OCI-LY7 (cell line): ENCODE measurements around the gene KSR1. TPM values are rescaled to one million over a fixed set of nuclear protein-coding genes. Genes with fewer than 3 reads are reported as not detected.
A peak's percentile ranks its signal among the peaks of the same experiment; 100 is the strongest.

ENCODE experiments used
- BruUV-seq: library from RNA; stranded (reverse); fragments of 400-500 nt; replicated peaks from 2 replicates; lab custom pipeline; 2021; lab: Mats Ljungman, UMichigan
- CTCF ChIA-PET: fragments of 300-600 bp; sonication (Branson Sonifier 250); formaldehyde crosslinking; loops from one replicate; lab custom pipeline; 2022; ENCODE audit warnings: antibody characterized with exemption; ENCODE audit not compliant: unreplicated experiment; lab: Charles Lee
- POLR2A ChIA-PET: fragments of 300-600 bp; sonication (Branson Sonifier 250); formaldehyde crosslinking; loops from one replicate; lab custom pipeline; 2022; ENCODE audit warnings: antibody characterized with exemption; lab: Charles Lee
- DNase-seq: peaks from one replicate; pipeline ENCODE4 v3.0.0-alpha.2; 2015; ENCODE audit warnings: low spot score
- H2AFZ ChIP-seq: fragments of 200-600 bp; sonication (generic), shearing (Covaris generic); 2 replicates; pipeline ENCODE4 v1.6.1; 2014; ENCODE audit warnings: mild to moderate bottlenecking, antibody characterized with exemption, low read length, moderate library complexity
- H3K27ac ChIP-seq: fragments of 200-600 bp; sonication (generic); 2 replicates; pipeline ENCODE4 v1.5.1; 2014; ENCODE audit warnings: mixed run types, low read depth, mild to moderate bottlenecking, moderate library complexity, low read length, inconsistent platforms; ENCODE audit not compliant: poor library complexity, severe bottlenecking
- H3K36me3 ChIP-seq: fragments of 200-600 bp; sonication (generic); 2 replicates; pipeline ENCODE4 v1.6.1; 2014; ENCODE audit warnings: mild to moderate bottlenecking, antibody characterized with exemption, low read length, moderate library complexity, mixed read lengths; ENCODE audit not compliant: insufficient read depth
- H3K4me1 ChIP-seq: fragments of 200-600 bp; sonication (generic); 2 replicates; pipeline ENCODE4 v1.5.1; 2014; ENCODE audit warnings: mild to moderate bottlenecking, low read length; ENCODE audit not compliant: insufficient read depth, poor library complexity, severe bottlenecking
- H3K4me2 ChIP-seq: fragments of 200-600 bp; sonication (generic); 2 replicates; pipeline ENCODE4 v1.6.1; 2014; ENCODE audit warnings: mild to moderate bottlenecking, low read length
- H3K4me3 ChIP-seq: fragments of 200-600 bp; sonication (generic); 2 replicates; pipeline ENCODE4 v1.5.1; 2014; ENCODE audit warnings: mild to moderate bottlenecking, low read depth, low read length; ENCODE audit not compliant: poor library complexity, severe bottlenecking
- H3K79me2 ChIP-seq: fragments of 200-600 bp; sonication (generic); 2 replicates; pipeline ENCODE4 v1.6.1; 2016; ENCODE audit warnings: low read depth, mild to moderate bottlenecking, low read length, moderate library complexity, mixed read lengths; ENCODE audit not compliant: insufficient read depth
- H3K9me2 ChIP-seq: fragments of 200-600 bp; sonication (generic); 2 replicates; pipeline ENCODE4 v1.6.1; 2016; ENCODE audit warnings: mild to moderate bottlenecking, low read length, mixed read lengths; ENCODE audit not compliant: insufficient read depth
- H3K9me3 ChIP-seq: fragments of 200-600 bp; sonication (generic); 2 replicates; pipeline ENCODE4 v1.6.1; 2014; ENCODE audit warnings: mild to moderate bottlenecking, mixed run types, low read length, mixed read lengths
- H4K20me1 ChIP-seq: fragments of 200-600 bp; sonication (generic); 2 replicates; pipeline ENCODE4 v1.6.1; 2014; ENCODE audit warnings: mild to moderate bottlenecking, antibody characterized with exemption, low read length, moderate library complexity, mixed read lengths; ENCODE audit not compliant: insufficient read depth
- CTCF ChIP-seq: fragments of 200-600 bp; sonication (generic); conservative IDR thresholded peaks from 2 replicates; pipeline ENCODE4 v1.5.1; 2014; ENCODE audit warnings: mild to moderate bottlenecking, antibody characterized with exemption, low read length, moderate library complexity, mixed read lengths
- EZH2phosphoT487 ChIP-seq: fragments of 200-600 bp; sonication (generic); IDR thresholded peaks from 2 replicates; pipeline ENCODE4 v1.6.1; 2018; ENCODE audit warnings: low read depth, borderline replicate concordance, mild to moderate bottlenecking, mixed run types, antibody characterized with exemption, low read length, moderate library complexity, mixed read lengths
- intact Hi-C: fragments of 100-400 bp; cut with micrococcal nuclease; formaldehyde crosslinking; loops from one replicate; pipeline ENCODE4 v1.10.0; 2022; ENCODE audit not compliant: unreplicated experiment
- total RNA-seq, 2 experiments: library from RNA; depleted of rRNA in 1 of 2; stranded (reverse); fragments of >200 nt in 1 of 2; shearing (Covaris generic) in 1 of 2; gene quantifications; 2 replicates each; pipeline ENCODE4 v1.2.3, GENCODE V29; 2014 to 2022

The KSR1 gene
- total RNA-seq, 2 experiments from 2014 or later = 2.2 to 4.1 TPM

GRCh38 chr17:27608328-27609230, 152.3 kb downstream of the KSR1 start:
- Histone ChIP-seq H3K9me3 (no peaks in the 10 kb centered on the region), H4K20me1 (no peaks in the 10 kb centered on the region), H3K79me2 (no peaks in the 10 kb centered on the region), H3K4me1 (no peaks in the 10 kb centered on the region), H3K36me3 (no peaks in the 10 kb centered on the region), H3K27ac (no peak overlapping the region), H3K9me2 (no peaks in the 10 kb centered on the region), H3K4me3 (no peak overlapping the region), H2AFZ (no peak overlapping the region), H3K4me2 (no peak overlapping the region)
- POLR2A ChIA-PET = no interaction called here
- CTCF ChIA-PET = interaction anchor here (0.8 kb wide), 1 partner anchor 15 kb away, joined by 3 read pairs; no protein-coding TSS in a partner anchor
- intact Hi-C loops = no loop called here
- TF ChIP-seq EZH2phosphoT487 = no peak
- BruUV-seq = no TSS peak
- DNase-seq = no peak

GRCh38 chr17:27609611-27610303, 153.5 kb downstream of the KSR1 start:
- Histone ChIP-seq H3K4me2 (no peak overlapping the region), H3K36me3 (no peaks in the 10 kb centered on the region), H3K9me3 (no peaks in the 10 kb centered on the region), H3K4me1 (no peaks in the 10 kb centered on the region), H3K27ac (no peak overlapping the region), H3K9me2 (no peaks in the 10 kb centered on the region), H3K4me3 (no peak overlapping the region), H2AFZ (no peak overlapping the region), H4K20me1 (no peaks in the 10 kb centered on the region), H3K79me2 (no peaks in the 10 kb centered on the region)
- peak; percentile 34 for DNase-seq
- BruUV-seq = no TSS peak
- POLR2A ChIA-PET = no interaction called here
- CTCF ChIA-PET = no interaction called here
- intact Hi-C loops = no loop called here
- TF ChIP-seq EZH2phosphoT487 (no peak), CTCF (peak; percentile 72)

- no peak for DNase-seq
- H3K9me3 ChIP-seq = no peaks in the 10 kb centered on the region
- intact Hi-C loops = no loop called here
- no peak overlapping the region for H3K4me3 ChIP-seq
- no peaks in the 10 kb centered on the region for H4K20me1 ChIP-seq
- H3K9me2 ChIP-seq = no peaks in the 10 kb centered on the region
- CTCF ChIA-PET = no interaction called here
- H3K27ac ChIP-seq = no peak overlapping the region
- no peaks in the 10 kb centered on the region for H3K79me2 ChIP-seq
- H3K4me2 ChIP-seq = no peak overlapping the region
- no peak overlapping the region for H2AFZ ChIP-seq
- no peaks in the 10 kb centered on the region for H3K4me1 ChIP-seq
- H3K36me3 ChIP-seq = no peaks in the 10 kb centered on the region
- no TSS peak for BruUV-seq
- TF ChIP-seq CTCF = no peak
- no peak for TF ChIP-seq EZH2phosphoT487
- POLR2A ChIA-PET = no interaction called here
Observed at GRCh38 chr17:27610304-27610677, 154.0 kb downstream of the KSR1 start.
